Fibroblast of lung (primary cell): ENCODE measurements around the gene PIGN. TPM values are rescaled to one million over a fixed set of nuclear protein-coding genes. Genes with fewer than 3 reads are reported as not detected.
A peak's percentile ranks its signal among the peaks of the same experiment; 100 is the strongest.

Experiments used
- DNase-seq, 2 donors: peaks; one replicate each; pipeline versions ENCODE4 v3.0.0 to v3.0.0-alpha.2; 2010; ENCODE audit warnings: low read depth in 2 of 2
- H2AFZ ChIP-seq: 2 replicates; pipeline ENCODE4 v1.5.1; 2012; ENCODE audit warnings: low read length, control low read depth, inconsistent platforms
- H3K27ac ChIP-seq: 2 replicates; pipeline ENCODE4 v1.5.1; 2011; ENCODE audit warnings: low read length, control low read depth; ENCODE audit not compliant: insufficient read depth
- H3K27me3 ChIP-seq: 2 replicates; pipeline ENCODE4 v1.5.1; 2011; ENCODE audit warnings: mild to moderate bottlenecking, low read length; ENCODE audit not compliant: control insufficient read depth, insufficient read depth
- H3K36me3 ChIP-seq: 2 replicates; pipeline ENCODE4 v1.5.1; 2011; ENCODE audit warnings: low read length; ENCODE audit not compliant: control insufficient read depth, insufficient read depth
- H3K4me1 ChIP-seq: 2 replicates; pipeline ENCODE4 v1.5.1; 2011; ENCODE audit warnings: low read length; ENCODE audit not compliant: control insufficient read depth, insufficient read depth; ENCODE audit errors: extremely low read depth
- H3K4me2 ChIP-seq: 2 replicates; pipeline ENCODE4 v1.5.1; 2011; ENCODE audit warnings: low read length, control low read depth; ENCODE audit not compliant: insufficient read depth; ENCODE audit errors: extremely low read depth
- H3K4me3 ChIP-seq, 4 experiments: fragments of 200-600 bp in 1 of 4; sonication (generic) in 1 of 4; replicated peaks in 1 of 4; 2 replicates each; pipeline ENCODE4 v1.5.1; 2011 to 2016; ENCODE audit warnings: low read length in 4 of 4, low read depth in 3 of 4, mild to moderate bottlenecking in 3 of 4, control low read depth in 2 of 4, inconsistent platforms in 1 of 4, mixed read lengths in 1 of 4; ENCODE audit not compliant: insufficient read depth in 1 of 4; ENCODE audit errors: control extremely low read depth in 1 of 4
- H3K79me2 ChIP-seq: 2 replicates; pipeline ENCODE4 v1.5.1; 2012; ENCODE audit warnings: mild to moderate bottlenecking, low read length, inconsistent platforms; ENCODE audit not compliant: control insufficient read depth, insufficient read depth
- H3K9ac ChIP-seq: 2 replicates; pipeline ENCODE4 v1.5.1; 2011; ENCODE audit warnings: mild to moderate bottlenecking, low read length, control low read depth; ENCODE audit not compliant: insufficient read depth
- H3K9me3 ChIP-seq: 2 replicates; pipeline ENCODE4 v1.5.1; 2012; ENCODE audit warnings: low read depth, low read length; ENCODE audit not compliant: control insufficient read depth, insufficient read depth
- H4K20me1 ChIP-seq: 2 replicates; pipeline ENCODE4 v1.5.1; 2011; ENCODE audit warnings: low read length; ENCODE audit not compliant: control insufficient read depth, insufficient read depth; ENCODE audit errors: extremely low read depth
- EZH2 ChIP-seq: IDR thresholded peaks from 2 replicates; pipeline ENCODE4 v1.5.1; 2012; ENCODE audit warnings: low read length, control low read depth, mild to moderate bottlenecking; ENCODE audit errors: missing control alignments
- polyA plus RNA-seq, 2 donors: library from polyadenylated mRNA; depleted of rRNA in 1 of 2; stranded (reverse) in 1 of 2; unstranded in 1 of 2; fragments of >200 nt; gene quantifications; 2 replicates each; pipeline ENCODE4 v1.2.1, GENCODE V29; 2011 to 2012; ENCODE audit warnings: missing spikeins in 1 of 2
- total RNA-seq: library from RNA; depleted of rRNA; stranded (reverse); fragments of >200 nt; gene quantifications from 2 replicates; pipeline ENCODE4 v1.2.1, GENCODE V29; 2014
- TF ChIP-seq, protein P1 (sequence below), 2 donors: IDR thresholded peaks in 1 of 2; conservative IDR thresholded peaks in 1 of 2; 1 replicate in 1 of 2; 2 replicates in 1 of 2; pipeline ENCODE4 v1.5.1; 2011 to 2012; ENCODE audit warnings: low read length in 2 of 2, control low read depth in 1 of 2, inconsistent platforms in 1 of 2, low read depth in 1 of 2, mild to moderate bottlenecking in 1 of 2

PIGN gene
- total and polyA plus RNA-seq, 2 donors (not counting 1 experiment from before 2014, with no cell fraction given) = 31.7 to 39.8 TPM

DNA sequence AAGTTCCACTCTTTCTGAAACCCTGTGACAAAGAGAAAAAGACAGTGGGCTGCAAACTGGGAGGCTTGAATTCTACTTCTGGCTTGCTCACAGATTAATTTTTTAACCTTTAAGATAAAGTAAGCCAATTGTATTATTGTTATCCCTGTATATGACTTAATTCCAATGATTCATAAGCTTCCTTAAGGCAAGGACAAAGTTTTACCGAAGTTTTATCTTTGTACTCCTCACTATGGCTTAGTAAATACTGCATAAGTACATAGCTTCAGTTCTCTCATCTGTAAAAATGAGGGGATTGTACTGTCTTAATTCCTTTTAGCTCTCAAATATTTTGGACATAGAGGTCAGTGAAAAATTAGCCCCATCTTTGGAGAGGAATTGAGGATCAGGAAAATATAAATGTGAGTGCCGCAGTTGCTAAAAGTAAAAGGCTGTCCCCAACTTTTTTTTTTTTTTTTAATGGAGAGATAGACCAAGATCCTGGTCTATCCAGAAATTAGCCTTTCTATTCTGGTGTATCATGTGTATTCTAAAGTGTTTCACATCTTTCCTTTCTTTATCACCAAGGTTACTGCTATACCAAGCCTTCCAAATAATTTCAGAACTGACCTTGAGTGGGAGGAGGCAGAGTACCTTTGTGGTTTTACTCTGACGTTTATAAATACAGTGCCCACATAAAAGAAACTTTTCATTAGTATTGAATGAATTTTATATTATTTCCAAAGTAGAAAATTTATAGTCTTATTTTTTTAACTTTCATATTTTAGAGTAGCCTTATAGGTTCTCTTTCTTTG is 13.5 kb upstream of the PIGN start:
- Histone ChIP-seq H3K27ac (no peak overlapping the region), H3K79me2 (peaks cover 43% of the 10 kb centered on the region)
- DNase-seq = peak in 1 of 2 donors; percentile 51

DNA sequence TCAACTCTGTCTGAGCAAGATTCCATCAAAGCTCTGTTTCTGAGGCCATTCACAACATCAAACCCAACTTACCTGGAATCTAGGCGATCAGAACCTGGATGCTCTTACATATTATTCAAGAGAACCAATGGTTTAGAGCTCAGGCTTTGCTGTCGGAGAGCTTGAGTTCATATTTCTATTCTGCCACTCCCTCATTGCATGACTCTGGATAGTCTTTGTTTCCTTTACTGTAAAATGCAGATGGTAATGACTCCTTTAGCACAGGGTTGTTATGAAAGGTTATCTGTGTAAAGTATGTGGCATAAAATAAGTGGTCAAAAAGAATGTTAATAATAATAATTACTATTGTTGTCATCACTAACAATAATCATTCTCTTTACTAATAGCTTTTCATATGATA is 12.8 kb upstream of the PIGN start:
- Histone ChIP-seq H3K27me3 (no peaks in the 10 kb centered on the region), H3K4me1 (no peaks in the 10 kb centered on the region), H3K4me3 (no peak overlapping the region), H4K20me1 (peaks cover 3% of the 10 kb centered on the region), H3K27ac (no peak overlapping the region), H3K4me2 (no peak overlapping the region), H3K36me3 (no peaks in the 10 kb centered on the region), H3K9me3 (no peaks in the 10 kb centered on the region), H3K9ac (no peak overlapping the region), H2AFZ (no peak overlapping the region), H3K79me2 (peaks cover 45% of the 10 kb centered on the region)
- TF ChIP-seq EZH2 = no peak
- TF ChIP-seq, protein P1, sequence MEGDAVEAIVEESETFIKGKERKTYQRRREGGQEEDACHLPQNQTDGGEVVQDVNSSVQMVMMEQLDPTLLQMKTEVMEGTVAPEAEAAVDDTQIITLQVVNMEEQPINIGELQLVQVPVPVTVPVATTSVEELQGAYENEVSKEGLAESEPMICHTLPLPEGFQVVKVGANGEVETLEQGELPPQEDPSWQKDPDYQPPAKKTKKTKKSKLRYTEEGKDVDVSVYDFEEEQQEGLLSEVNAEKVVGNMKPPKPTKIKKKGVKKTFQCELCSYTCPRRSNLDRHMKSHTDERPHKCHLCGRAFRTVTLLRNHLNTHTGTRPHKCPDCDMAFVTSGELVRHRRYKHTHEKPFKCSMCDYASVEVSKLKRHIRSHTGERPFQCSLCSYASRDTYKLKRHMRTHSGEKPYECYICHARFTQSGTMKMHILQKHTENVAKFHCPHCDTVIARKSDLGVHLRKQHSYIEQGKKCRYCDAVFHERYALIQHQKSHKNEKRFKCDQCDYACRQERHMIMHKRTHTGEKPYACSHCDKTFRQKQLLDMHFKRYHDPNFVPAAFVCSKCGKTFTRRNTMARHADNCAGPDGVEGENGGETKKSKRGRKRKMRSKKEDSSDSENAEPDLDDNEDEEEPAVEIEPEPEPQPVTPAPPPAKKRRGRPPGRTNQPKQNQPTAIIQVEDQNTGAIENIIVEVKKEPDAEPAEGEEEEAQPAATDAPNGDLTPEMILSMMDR (conservative IDR thresholded peaks at IDR 0.05 in 1 of 2, IDR thresholded peaks at IDR 0.05 in 1 of 2; ENCODE audit: low read depth in 1 of 2, low read length in 2 of 2) = no peak
- no peak for DNase-seq

More for the DNA sequence above, 13.5 kb upstream of the PIGN start:
- Histone ChIP-seq H3K36me3 (no peaks in the 10 kb centered on the region), H3K4me2 (no peak overlapping the region), H3K9ac (no peak overlapping the region), H3K9me3 (no peaks in the 10 kb centered on the region), H3K4me1 (no peaks in the 10 kb centered on the region), H2AFZ (no peak overlapping the region), H4K20me1 (peaks cover 3% of the 10 kb centered on the region), H3K27me3 (no peaks in the 10 kb centered on the region), H3K4me3 (no peak overlapping the region)
- no peak for TF ChIP-seq EZH2
- TF ChIP-seq, protein P1 (conservative IDR thresholded peaks at IDR 0.05 in 1 of 2, IDR thresholded peaks at IDR 0.05 in 1 of 2; ENCODE audit: low read depth in 1 of 2, low read length in 2 of 2) = no peak

DNA sequence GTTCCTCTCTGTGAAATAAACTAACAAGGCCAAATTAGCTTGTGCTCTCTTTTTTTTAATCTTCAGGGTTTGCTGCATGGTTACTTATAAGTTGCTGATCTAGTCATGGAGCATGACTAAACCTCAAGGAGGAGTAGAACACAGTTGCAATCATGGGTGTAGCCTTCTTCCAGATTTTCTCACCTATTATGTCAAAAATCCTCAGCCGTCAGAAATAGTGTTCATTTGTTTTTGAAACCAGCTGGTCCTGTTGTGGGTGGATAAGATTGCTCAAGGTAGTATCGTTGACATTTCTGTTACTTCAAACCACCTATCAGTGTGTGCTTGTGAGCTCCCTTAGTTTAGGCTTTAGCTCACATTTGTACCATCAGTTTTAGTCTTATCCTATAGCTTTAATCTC is 11.4 kb upstream of the PIGN start:
- Histone ChIP-seq H3K9me3 (no peaks in the 10 kb centered on the region), H4K20me1 (peaks cover 3% of the 10 kb centered on the region), H3K27ac (no peak overlapping the region), H3K4me1 (no peaks in the 10 kb centered on the region), H3K4me2 (no peak overlapping the region), H3K9ac (no peak overlapping the region), H3K79me2 (peaks cover 50% of the 10 kb centered on the region), H3K36me3 (no peaks in the 10 kb centered on the region), H2AFZ (no peak overlapping the region), H3K27me3 (no peaks in the 10 kb centered on the region), H3K4me3 (no peak overlapping the region)
- TF ChIP-seq, protein P1 (conservative IDR thresholded peaks at IDR 0.05 in 1 of 2, IDR thresholded peaks at IDR 0.05 in 1 of 2; ENCODE audit: low read depth in 1 of 2, low read length in 2 of 2) = no peak
- TF ChIP-seq EZH2 = no peak
- no peak for DNase-seq
